ENCODE measurements around the gene PLEKHG4. TPM values are rescaled to one million over a fixed set of nuclear protein-coding genes. Genes with fewer than 3 reads are reported as not detected.
A peak's percentile ranks its signal among the peaks of the same experiment; 100 is the strongest.

The PLEKHG4 gene
- total RNA-seq, 1 experiment from 2014 or later: 5.9 TPM

GRCh38 chr16:67258161-67258835 is 21.0 kb upstream of the PLEKHG4 start (continued):
- no peak for TF ChIP-seq ZBTB43 (CRISPR knock-in tag; IDR thresholded peaks at IDR 0.05)
- TF ChIP-seq SMAD4 (CRISPR knock-in tag; IDR thresholded peaks at IDR 0.05): no peak
- no peak for TF ChIP-seq STAT6 (CRISPR knock-in tag; conservative IDR thresholded peaks at IDR 0.05; ENCODE audit: low read depth)
- no peak for TF ChIP-seq ELF4 (CRISPR knock-in tag; IDR thresholded peaks at IDR 0.05; ENCODE audit: low read depth)
- TF ChIP-seq GABPB1 (CRISPR knock-in tag; IDR thresholded peaks at IDR 0.05): no peak
- no peak for TF ChIP-seq ZNF512 (CRISPR knock-in tag; IDR thresholded peaks at IDR 0.05; ENCODE audit: borderline replicate concordance)
- TF ChIP-seq ZNF671 (CRISPR knock-in tag; IDR thresholded peaks at IDR 0.05): no peak
- no peak for TF ChIP-seq CREM (CRISPR knock-in tag; IDR thresholded peaks at IDR 0.05)
- no peak for TF ChIP-seq HMGXB4 (CRISPR knock-in tag; IDR thresholded peaks at IDR 0.05)

GRCh38 chr16:67259705-67260104 is 19.6 kb upstream of the PLEKHG4 start:
- H3K9me3 Mint-ChIP-seq: no peaks in the 10 kb centered on the region
- ChIA-PET CTCF (interaction anchor here (0.6 to 3.7 kb wide), 18 partner anchors 9 to 736 kb away, joined by 3 to 92 read pairs (median 10); partner anchors contain the start of genes FHOD1, KCTD19, LRRC36 and PLEKHG4), POLR2A (interaction anchor here (0.7 to 1.9 kb wide), 2 partner anchors 13 to 364 kb away, joined by 3 to 14 read pairs; partner anchors contain the start of gene FHOD1)
- no peaks in the 10 kb centered on the region for H3K36me3 Mint-ChIP-seq
- no peak for ATAC-seq
- H3K27ac Mint-ChIP-seq: peak overlapping the region; percentile 32
- H3K4me1 Mint-ChIP-seq: peaks cover 4% of the 10 kb centered on the region; the same call in 1 of the 2 replicates
- no peak overlapping the region for H3K4me3 Mint-ChIP-seq
- DNase-seq (ENCODE audit: low spot score): no peak
- no peaks in the 10 kb centered on the region for H3K27me3 Mint-ChIP-seq (ENCODE audit: low read depth)
- TF ChIP-seq E2F1 (CRISPR knock-in tag; IDR thresholded peaks at IDR 0.05): no peak
- no peak for TF ChIP-seq E2F5 (CRISPR knock-in tag; IDR thresholded peaks at IDR 0.05)
- no peak for TF ChIP-seq ZSCAN18 (CRISPR knock-in tag; IDR thresholded peaks at IDR 0.05)
- no peak for TF ChIP-seq ZNF425 (CRISPR knock-in tag; conservative IDR thresholded peaks at IDR 0.05)
- TF ChIP-seq CBFB (CRISPR knock-in tag; IDR thresholded peaks at IDR 0.05; ENCODE audit: low read depth): no peak
- no peak for TF ChIP-seq AR (CRISPR knock-in tag; IDR thresholded peaks at IDR 0.05)
- no peak for TF ChIP-seq NR1H2 (CRISPR knock-in tag; IDR thresholded peaks at IDR 0.05)
